Retinal pigment epithelial cell (primary cell): ENCODE data around the gene PPP1R9A.

ENCODE experiments used
- DNase-seq: peaks from one replicate; pipeline ENCODE4 v3.0.0-alpha.2; 2010; ENCODE audit warnings: low read depth
- H3K4me3 ChIP-seq: 2 replicates; pipeline ENCODE4 v1.5.1; 2011; ENCODE audit warnings: mild to moderate bottlenecking, low read length, control low read depth, moderate library complexity
- CTCF ChIP-seq: conservative IDR thresholded peaks from 2 replicates; pipeline ENCODE4 v1.5.1; 2011; ENCODE audit warnings: low read depth, low read length, control low read depth, inconsistent platforms

The PPP1R9A gene

GRCh38 chr7:95246831-95247370 is 339.5 kb downstream of the PPP1R9A start:
- DNase-seq: peak; percentile 43
- H3K4me3 ChIP-seq: no peak overlapping the region
- peak; percentile 83 for TF ChIP-seq CTCF

- no peak for DNase-seq
- no peak for TF ChIP-seq CTCF
- H3K4me3 ChIP-seq: no peak overlapping the region
Measured at GRCh38 chr7:95250571-95250970, 343.2 kb downstream of the PPP1R9A start.

GRCh38 chr7:95251966-95252365 is 344.6 kb downstream of the PPP1R9A start:
- no peak for DNase-seq

GRCh38 chr7:95253986-95254385 is 346.6 kb downstream of the PPP1R9A start:
- no peak for TF ChIP-seq CTCF
- H3K4me3 ChIP-seq: no peak overlapping the region
- no peak for DNase-seq

More at GRCh38 chr7:95251966-95252365, 344.6 kb downstream of the PPP1R9A start:
- no peak for TF ChIP-seq CTCF
- H3K4me3 ChIP-seq: no peak overlapping the region

GRCh38 chr7:95255691-95256090 is 348.3 kb downstream of the PPP1R9A start:
- TF ChIP-seq CTCF: no peak
- no peak for DNase-seq
- no peak overlapping the region for H3K4me3 ChIP-seq

- DNase-seq: no peak
- no peak for TF ChIP-seq CTCF
- H3K4me3 ChIP-seq: no peak overlapping the region
Measured at GRCh38 chr7:95261895-95262415, 354.6 kb downstream of the PPP1R9A start.

- no peak for DNase-seq
- no peak for TF ChIP-seq CTCF
- no peak overlapping the region for H3K4me3 ChIP-seq
Measured at GRCh38 chr7:95262875-95263274, 355.5 kb downstream of the PPP1R9A start.
